Liver (tissue), 9 donors: ENCODE results near the gene SLC9A2. TPM values are rescaled to one million over a fixed set of nuclear protein-coding genes. Genes with fewer than 3 reads are reported as not detected.

Source experiments
- DNase-seq: peaks from one replicate; pipeline ENCODE4 v3.0.0-alpha.2; 2017; ENCODE audit warnings: low spot score
- H3K27ac ChIP-seq, 2 donors: one replicate each; pipeline ENCODE4 v1.7.0; 2013; ENCODE audit warnings: inconsistent platforms in 2 of 2, low read length in 2 of 2, control low read depth in 1 of 2, low read depth in 1 of 2, mild to moderate bottlenecking in 1 of 2
- H3K27me3 ChIP-seq, 4 donors: one replicate each; pipeline versions ENCODE4 v1.6.1 to v1.7.0; 2013; ENCODE audit warnings: low read length in 3 of 4, inconsistent platforms in 1 of 4, mild to moderate bottlenecking in 1 of 4, moderate library complexity in 1 of 4; ENCODE audit not compliant: control insufficient read depth in 4 of 4, insufficient read depth in 4 of 4
- H3K36me3 ChIP-seq, 4 donors: one replicate each; pipeline versions ENCODE4 v1.6.1 to v1.7.0; 2013; ENCODE audit warnings: low read length in 3 of 4, mild to moderate bottlenecking in 3 of 4, low read depth in 1 of 4, moderate library complexity in 1 of 4; ENCODE audit not compliant: control insufficient read depth in 4 of 4, insufficient read depth in 3 of 4
- H3K4me1 ChIP-seq, 4 donors: one replicate each; pipeline versions ENCODE4 v1.6.1 to v1.7.0; 2013; ENCODE audit warnings: low read length in 3 of 4, mild to moderate bottlenecking in 3 of 4, moderate library complexity in 1 of 4; ENCODE audit not compliant: control insufficient read depth in 4 of 4, insufficient read depth in 4 of 4
- H3K4me3 ChIP-seq, 3 donors: one replicate each; pipeline versions ENCODE4 v1.6.1 to v1.7.0; 2013; ENCODE audit warnings: low read length in 3 of 3, control low read depth in 1 of 3, low read depth in 1 of 3, mild to moderate bottlenecking in 1 of 3
- H3K9ac ChIP-seq, 2 donors: one replicate each; pipeline ENCODE4 v1.7.0; 2013; ENCODE audit warnings: low read length in 2 of 2, mild to moderate bottlenecking in 2 of 2, moderate library complexity in 2 of 2, control low read depth in 1 of 2, low read depth in 1 of 2
- H3K9me3 ChIP-seq, 4 donors: one replicate each; pipeline versions ENCODE4 v1.6.1 to v1.7.0; 2013; ENCODE audit warnings: low read length in 3 of 4; ENCODE audit not compliant: control insufficient read depth in 4 of 4
- EGR1 ChIP-seq, 2 donors: IDR thresholded peaks; 2 replicates each; pipeline ENCODE4 v1.6.1; 2016 to 2018; ENCODE audit warnings: antibody characterized with exemption in 2 of 2, low read depth in 2 of 2
- FOXA1 ChIP-seq: IDR thresholded peaks from 2 replicates; pipeline ENCODE4 v1.6.1; 2016; ENCODE audit warnings: antibody characterized with exemption
- GABPA ChIP-seq, 2 donors: IDR thresholded peaks in 1 of 2; conservative IDR thresholded peaks in 1 of 2; 2 replicates each; pipeline ENCODE4 v1.6.1; 2016; ENCODE audit warnings: antibody characterized with exemption in 2 of 2, mild to moderate bottlenecking in 1 of 2, moderate library complexity in 1 of 2
- HNF4G ChIP-seq: IDR thresholded peaks from 2 replicates; pipeline ENCODE4 v1.6.1; 2016; ENCODE audit warnings: antibody characterized with exemption
- JUND ChIP-seq, 2 donors: IDR thresholded peaks; 2 replicates each; pipeline ENCODE4 v1.6.1; 2016; ENCODE audit warnings: antibody characterized with exemption in 2 of 2
- NR2F2 ChIP-seq: IDR thresholded peaks from 2 replicates; pipeline ENCODE4 v1.6.1; 2016; ENCODE audit warnings: antibody characterized with exemption
- RAD21 ChIP-seq, 2 donors: IDR thresholded peaks; 2 replicates each; pipeline ENCODE4 v1.6.1; 2016; ENCODE audit warnings: antibody characterized with exemption in 2 of 2, mild to moderate bottlenecking in 2 of 2
- SP1 ChIP-seq: IDR thresholded peaks from 2 replicates; pipeline ENCODE4 v1.6.1; 2018; ENCODE audit warnings: antibody characterized with exemption, mild to moderate bottlenecking
- TAF1 ChIP-seq: conservative IDR thresholded peaks from 2 replicates; pipeline ENCODE4 v1.6.1; 2016; ENCODE audit warnings: antibody characterized with exemption, mild to moderate bottlenecking
- WGBS: extraction: QIAGEN DNeasy Blood & Tissue Kit; methylation state at CpG from one replicate; pipeline ENCODE4 v1.1.7; 2013; 5-methylcytosine and 5-hydroxymethylcytosine counted together
- polyA plus RNA-seq, 2 donors: library from polyadenylated mRNA; stranded (reverse) in 1 of 2; unstranded in 1 of 2; fragments of 200-250 nt in 1 of 2; fragments of >200 nt in 1 of 2; fragmentation: Nextera tagmentation in 1 of 2; extraction: Ambion mirVana in 1 of 2; gene quantifications; one replicate each; pipeline versions ENCODE4 v1.2.1 to v1.2.3, GENCODE V29; 2013 to 2015
- total RNA-seq, 2 donors: library from RNA; depleted of rRNA; stranded (reverse); fragments of >200 nt; gene quantifications; one replicate each; pipeline ENCODE4 v1.2.3, GENCODE V29; 2014
- TF ChIP-seq, protein P1 (sequence below): IDR thresholded peaks from 2 replicates; pipeline ENCODE4 v1.6.1; 2016; ENCODE audit warnings: antibody characterized with exemption
- TF ChIP-seq, protein P2 (sequence below): IDR thresholded peaks from 2 replicates; pipeline ENCODE4 v1.6.1; 2016; ENCODE audit warnings: antibody characterized with exemption, mild to moderate bottlenecking
- TF ChIP-seq, protein P3 (sequence below): fragments of 150-350 bp; IDR thresholded peaks from 2 replicates; pipeline ENCODE4 v1.5.1; 2017; ENCODE audit warnings: improper control_type of control experiment, low read depth, low read length; ENCODE audit not compliant: missing input control
- TF ChIP-seq, protein P4 (sequence below): IDR thresholded peaks from 2 replicates; pipeline ENCODE4 v1.6.1; 2016; ENCODE audit warnings: antibody characterized with exemption
- donor health status: healthy.
- donor health status: healthy.
- donor health status: healthy.
- donor health status: healthy.
- donor health status: healthy.

Gene SLC9A2
- total and polyA plus RNA-seq, 4 donors, result under 0.01 to 0.05 (median 0.01) TPM; not detected in 1

DNA sequence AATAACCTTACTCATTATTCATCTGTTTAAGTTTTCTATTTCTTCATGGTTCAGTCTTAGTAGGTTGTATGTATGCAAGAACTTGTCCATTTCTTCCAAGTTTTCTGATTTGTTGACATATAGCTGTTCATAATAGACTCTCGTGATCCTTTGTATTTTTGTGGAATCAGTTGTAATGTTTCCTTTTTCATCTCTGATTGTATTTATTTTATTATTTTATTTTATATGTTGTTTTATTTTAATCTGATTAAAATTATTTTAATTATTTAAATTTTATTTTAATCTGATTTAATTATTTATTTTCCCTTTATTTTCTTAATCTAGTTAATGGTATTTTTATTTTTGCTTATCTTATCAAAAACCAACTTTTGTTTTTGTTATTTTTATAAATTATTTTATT is 43.5 kb upstream of the SLC9A2 start:
- no peaks in the 10 kb centered on the region for H3K4me1 ChIP-seq
- no peak overlapping the region for H3K9ac ChIP-seq
- H3K9me3 ChIP-seq, result peaks cover 0 to 5% (median 0%) of the 10 kb centered on the region in 4 donors
- no peak overlapping the region for H3K4me3 ChIP-seq
- no peak for TF ChIP-seq SP1
- TF ChIP-seq, protein P1, sequence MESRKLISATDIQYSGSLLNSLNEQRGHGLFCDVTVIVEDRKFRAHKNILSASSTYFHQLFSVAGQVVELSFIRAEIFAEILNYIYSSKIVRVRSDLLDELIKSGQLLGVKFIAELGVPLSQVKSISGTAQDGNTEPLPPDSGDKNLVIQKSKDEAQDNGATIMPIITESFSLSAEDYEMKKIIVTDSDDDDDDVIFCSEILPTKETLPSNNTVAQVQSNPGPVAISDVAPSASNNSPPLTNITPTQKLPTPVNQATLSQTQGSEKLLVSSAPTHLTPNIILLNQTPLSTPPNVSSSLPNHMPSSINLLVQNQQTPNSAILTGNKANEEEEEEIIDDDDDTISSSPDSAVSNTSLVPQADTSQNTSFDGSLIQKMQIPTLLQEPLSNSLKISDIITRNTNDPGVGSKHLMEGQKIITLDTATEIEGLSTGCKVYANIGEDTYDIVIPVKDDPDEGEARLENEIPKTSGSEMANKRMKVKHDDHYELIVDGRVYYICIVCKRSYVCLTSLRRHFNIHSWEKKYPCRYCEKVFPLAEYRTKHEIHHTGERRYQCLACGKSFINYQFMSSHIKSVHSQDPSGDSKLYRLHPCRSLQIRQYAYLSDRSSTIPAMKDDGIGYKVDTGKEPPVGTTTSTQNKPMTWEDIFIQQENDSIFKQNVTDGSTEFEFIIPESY, result no peak
- 98% methylated on average over 1 of the region's 1 CpG for WGBS
- H3K27me3 ChIP-seq, result peaks cover 0 to 2% (median 0%) of the 10 kb centered on the region in 4 donors
- DNase-seq, result no peak
- no peaks in the 10 kb centered on the region for H3K36me3 ChIP-seq
- H3K27ac ChIP-seq, result no peak overlapping the region

DNA sequence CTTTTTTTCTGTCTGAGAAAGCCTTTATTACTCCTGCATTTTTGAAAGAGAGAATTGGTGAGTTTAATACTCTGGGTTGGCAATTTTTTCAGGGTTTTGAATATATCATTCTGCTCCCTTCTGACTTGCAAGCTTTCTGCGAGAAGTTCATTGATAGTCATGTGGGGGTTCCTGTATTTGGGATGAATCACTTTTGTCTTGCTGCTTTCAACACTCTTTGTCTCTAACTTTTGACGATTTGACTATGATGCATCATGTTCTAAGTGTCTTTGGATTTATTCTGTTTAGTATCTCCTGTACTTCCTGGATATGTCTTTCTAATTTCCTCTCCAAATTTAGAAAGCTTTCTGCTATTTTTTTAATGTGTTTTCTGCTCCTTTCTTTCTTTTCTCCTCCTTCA is 41.0 kb upstream of the SLC9A2 start:
- no peaks in the 10 kb centered on the region for H3K4me1 ChIP-seq
- no peak overlapping the region for H3K4me3 ChIP-seq
- DNase-seq, result no peak
- peaks cover 0 to 2% (median 0%) of the 10 kb centered on the region in 4 donors for H3K9me3 ChIP-seq
- H3K36me3 ChIP-seq, result no peaks in the 10 kb centered on the region
- no peak overlapping the region for H3K9ac ChIP-seq
- H3K27me3 ChIP-seq, result peaks cover 0 to 2% (median 0%) of the 10 kb centered on the region in 4 donors
- TF ChIP-seq, protein P2, sequence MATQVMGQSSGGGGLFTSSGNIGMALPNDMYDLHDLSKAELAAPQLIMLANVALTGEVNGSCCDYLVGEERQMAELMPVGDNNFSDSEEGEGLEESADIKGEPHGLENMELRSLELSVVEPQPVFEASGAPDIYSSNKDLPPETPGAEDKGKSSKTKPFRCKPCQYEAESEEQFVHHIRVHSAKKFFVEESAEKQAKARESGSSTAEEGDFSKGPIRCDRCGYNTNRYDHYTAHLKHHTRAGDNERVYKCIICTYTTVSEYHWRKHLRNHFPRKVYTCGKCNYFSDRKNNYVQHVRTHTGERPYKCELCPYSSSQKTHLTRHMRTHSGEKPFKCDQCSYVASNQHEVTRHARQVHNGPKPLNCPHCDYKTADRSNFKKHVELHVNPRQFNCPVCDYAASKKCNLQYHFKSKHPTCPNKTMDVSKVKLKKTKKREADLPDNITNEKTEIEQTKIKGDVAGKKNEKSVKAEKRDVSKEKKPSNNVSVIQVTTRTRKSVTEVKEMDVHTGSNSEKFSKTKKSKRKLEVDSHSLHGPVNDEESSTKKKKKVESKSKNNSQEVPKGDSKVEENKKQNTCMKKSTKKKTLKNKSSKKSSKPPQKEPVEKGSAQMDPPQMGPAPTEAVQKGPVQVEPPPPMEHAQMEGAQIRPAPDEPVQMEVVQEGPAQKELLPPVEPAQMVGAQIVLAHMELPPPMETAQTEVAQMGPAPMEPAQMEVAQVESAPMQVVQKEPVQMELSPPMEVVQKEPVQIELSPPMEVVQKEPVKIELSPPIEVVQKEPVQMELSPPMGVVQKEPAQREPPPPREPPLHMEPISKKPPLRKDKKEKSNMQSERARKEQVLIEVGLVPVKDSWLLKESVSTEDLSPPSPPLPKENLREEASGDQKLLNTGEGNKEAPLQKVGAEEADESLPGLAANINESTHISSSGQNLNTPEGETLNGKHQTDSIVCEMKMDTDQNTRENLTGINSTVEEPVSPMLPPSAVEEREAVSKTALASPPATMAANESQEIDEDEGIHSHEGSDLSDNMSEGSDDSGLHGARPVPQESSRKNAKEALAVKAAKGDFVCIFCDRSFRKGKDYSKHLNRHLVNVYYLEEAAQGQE, result no peak
- TF ChIP-seq TAF1 (no peak), FOXA1 (no peak), GABPA (IDR thresholded peaks at IDR 0.05 in 1 of 2, conservative IDR thresholded peaks at IDR 0.05 in 1 of 2) (no peak)
- whole genome bisulfite sequencing, result 86% methylated on average over 2 of the region's 2 CpGs
- H3K27ac ChIP-seq, result no peak overlapping the region

DNA sequence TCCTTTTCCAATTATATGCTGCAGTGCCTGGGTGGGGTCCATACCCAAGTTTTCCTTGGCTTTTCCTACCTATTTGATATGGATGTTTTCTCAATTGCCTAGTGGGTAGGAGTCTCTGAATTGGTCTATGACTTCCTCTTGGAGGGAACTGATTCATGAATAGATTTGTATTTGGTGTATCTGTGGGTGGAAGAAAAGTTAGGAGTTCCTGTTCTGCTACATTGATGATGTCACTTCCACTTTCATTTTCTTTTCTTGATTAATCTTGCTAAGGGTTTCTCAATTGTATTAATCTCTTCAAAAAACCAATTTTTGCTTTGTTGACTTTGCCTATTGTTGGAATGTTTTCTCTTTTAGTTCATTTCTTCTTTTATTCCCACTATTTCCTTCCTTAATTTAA is 37.4 kb upstream of the SLC9A2 start:
- H3K4me1 ChIP-seq, result no peaks in the 10 kb centered on the region
- no peaks in the 10 kb centered on the region for H3K36me3 ChIP-seq
- no peak overlapping the region for H3K9ac ChIP-seq
- no peak for TF ChIP-seq FOXA1
- TF ChIP-seq, protein P2, result no peak
- no peak for TF ChIP-seq EGR1 (IDR thresholded peaks at IDR 0.05; ENCODE audit: low read depth in 2 of 2)
- TF ChIP-seq GABPA (IDR thresholded peaks at IDR 0.05 in 1 of 2, conservative IDR thresholded peaks at IDR 0.05 in 1 of 2), result no peak
- TF ChIP-seq HNF4G, result no peak
- no peak for TF ChIP-seq NR2F2
- TF ChIP-seq JUND (IDR thresholded peaks at IDR 0.05), result no peak
- TF ChIP-seq, protein P3, sequence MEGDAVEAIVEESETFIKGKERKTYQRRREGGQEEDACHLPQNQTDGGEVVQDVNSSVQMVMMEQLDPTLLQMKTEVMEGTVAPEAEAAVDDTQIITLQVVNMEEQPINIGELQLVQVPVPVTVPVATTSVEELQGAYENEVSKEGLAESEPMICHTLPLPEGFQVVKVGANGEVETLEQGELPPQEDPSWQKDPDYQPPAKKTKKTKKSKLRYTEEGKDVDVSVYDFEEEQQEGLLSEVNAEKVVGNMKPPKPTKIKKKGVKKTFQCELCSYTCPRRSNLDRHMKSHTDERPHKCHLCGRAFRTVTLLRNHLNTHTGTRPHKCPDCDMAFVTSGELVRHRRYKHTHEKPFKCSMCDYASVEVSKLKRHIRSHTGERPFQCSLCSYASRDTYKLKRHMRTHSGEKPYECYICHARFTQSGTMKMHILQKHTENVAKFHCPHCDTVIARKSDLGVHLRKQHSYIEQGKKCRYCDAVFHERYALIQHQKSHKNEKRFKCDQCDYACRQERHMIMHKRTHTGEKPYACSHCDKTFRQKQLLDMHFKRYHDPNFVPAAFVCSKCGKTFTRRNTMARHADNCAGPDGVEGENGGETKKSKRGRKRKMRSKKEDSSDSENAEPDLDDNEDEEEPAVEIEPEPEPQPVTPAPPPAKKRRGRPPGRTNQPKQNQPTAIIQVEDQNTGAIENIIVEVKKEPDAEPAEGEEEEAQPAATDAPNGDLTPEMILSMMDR, result no peak
- no peak for TF ChIP-seq RAD21 (IDR thresholded peaks at IDR 0.05)
- TF ChIP-seq, protein P4, sequence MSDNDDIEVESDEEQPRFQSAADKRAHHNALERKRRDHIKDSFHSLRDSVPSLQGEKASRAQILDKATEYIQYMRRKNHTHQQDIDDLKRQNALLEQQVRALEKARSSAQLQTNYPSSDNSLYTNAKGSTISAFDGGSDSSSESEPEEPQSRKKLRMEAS, result no peak
- H3K9me3 ChIP-seq, result no peaks in the 10 kb centered on the region
- H3K27me3 ChIP-seq, result peaks cover 0 to 2% (median 0%) of the 10 kb centered on the region in 4 donors
- no peak for DNase-seq
- H3K27ac ChIP-seq, result no peak overlapping the region
- H3K4me3 ChIP-seq, result no peak overlapping the region
